Lower leg skin (tissue), 3 donors: ENCODE data around the gene ATN1.

Source experiments
- CTCF ChIP-seq, 3 donors: fragments of 450-650 bp; IDR thresholded peaks; one replicate each; pipeline ENCODE4 v1.5.1; 2016; ENCODE audit warnings: antibody characterized with exemption in 3 of 3, mild to moderate bottlenecking in 3 of 3, moderate library complexity in 2 of 3
- POLR2A ChIP-seq, 2 donors: fragments of 450-650 bp; IDR thresholded peaks; one replicate each; pipeline ENCODE4 v1.6.1; 2016 to 2017; ENCODE audit warnings: antibody characterized with exemption in 2 of 2, mild to moderate bottlenecking in 1 of 2, moderate library complexity in 1 of 2

- no peak for TF ChIP-seq CTCF (IDR thresholded peaks at IDR 0.05)
- TF ChIP-seq POLR2A (IDR thresholded peaks at IDR 0.05): peak in 1 of 2 donors; percentile 68
Measured at GRCh38 chr12:6943722-6944380, 16.1 kb downstream of the ATN1 start, which contains the start of the genes C12orf57 and RNU7-1.
